ENCODE results near the gene NDST1.
"Not testable (repeated sequence)": the region's sequence is repeated elsewhere in the genome, so short reads cannot be mapped to it uniquely, and the experiment has no call there.

Gene NDST1

DNA sequence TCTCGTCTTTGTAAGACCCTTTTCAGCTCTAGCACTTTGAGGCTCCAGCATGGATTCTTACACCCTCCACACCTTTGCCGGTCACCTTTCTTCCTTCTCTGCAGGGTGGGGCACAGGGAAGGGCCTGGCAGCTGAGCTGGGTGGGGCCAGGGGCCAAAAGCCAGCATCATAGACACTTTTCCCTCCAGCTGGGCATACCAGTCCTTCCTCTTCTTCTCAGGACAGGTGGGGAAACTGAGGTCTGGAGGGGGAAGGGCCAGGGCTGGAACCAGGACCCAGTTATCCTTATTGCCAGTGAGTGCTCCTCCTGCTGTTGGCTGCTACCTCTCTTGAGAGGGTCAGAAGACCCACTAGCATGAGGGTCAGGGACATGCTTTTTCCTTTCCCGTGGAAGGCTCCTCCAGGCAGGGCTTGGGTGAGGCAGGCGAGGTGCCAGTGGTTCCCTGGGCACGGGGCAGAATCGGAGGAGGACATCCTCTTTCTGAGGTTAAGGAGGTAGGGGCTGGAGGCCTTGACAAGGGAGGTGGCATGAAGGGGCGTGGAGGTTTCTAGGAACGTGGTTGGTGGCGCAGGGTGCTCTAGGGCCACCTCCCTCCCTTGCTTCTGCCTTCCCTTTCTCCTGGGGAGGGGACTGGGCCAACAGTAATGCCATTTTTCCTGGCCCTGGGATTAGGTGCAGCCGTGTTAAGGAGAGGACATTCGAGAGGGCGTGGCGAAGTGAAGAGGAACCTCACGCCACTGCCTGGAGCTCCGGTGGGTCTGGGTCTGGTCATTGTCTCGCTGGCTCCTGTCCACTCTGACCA is at the start of gene NDST1:
Gene NDST1, plus strand, starts transcription at position 658 of the 803 bp plus-strand sequence. CDS start 13,124 bp downstream, outside the sequence.
- DNase-seq: no peak

DNA sequence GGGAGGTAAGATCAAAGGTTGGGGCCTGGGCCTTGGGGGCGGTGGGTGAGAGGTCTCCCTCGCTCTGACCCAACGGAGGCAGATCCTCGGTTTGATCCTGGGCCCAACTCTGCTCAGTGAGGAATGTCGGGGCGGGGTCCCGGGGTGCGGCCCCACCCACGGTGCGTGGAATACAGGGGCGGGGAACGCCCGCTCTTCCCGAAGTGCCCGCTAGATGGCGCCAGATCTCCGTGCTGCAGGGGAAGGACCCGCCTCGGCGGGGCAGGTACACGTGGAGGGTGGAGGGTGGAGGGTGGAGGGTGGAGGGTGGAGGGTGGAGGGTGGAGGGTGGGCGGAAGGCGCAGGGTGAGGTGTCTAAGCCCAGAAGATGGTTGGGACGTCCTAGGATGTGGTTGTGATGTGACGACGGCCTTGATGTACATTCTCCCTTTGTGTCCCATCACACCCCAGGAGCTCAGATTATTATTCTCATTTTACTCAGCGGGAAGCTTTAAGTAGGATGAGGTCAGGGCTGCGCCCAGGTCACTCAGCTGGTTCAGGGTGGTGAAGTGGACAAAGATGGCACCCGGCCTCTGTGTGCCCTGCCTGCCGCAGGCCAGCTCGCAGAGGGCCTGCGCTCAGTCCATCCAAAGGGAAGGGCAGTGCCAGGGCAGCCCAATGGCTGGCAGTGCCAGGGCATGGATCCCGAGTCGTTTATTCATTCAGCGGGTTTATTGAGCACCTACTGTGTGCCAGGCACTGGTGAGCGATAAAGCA is 49.0 kb upstream of the NDST1 start:
- DNase-seq: peak; percentile 79

DNA sequence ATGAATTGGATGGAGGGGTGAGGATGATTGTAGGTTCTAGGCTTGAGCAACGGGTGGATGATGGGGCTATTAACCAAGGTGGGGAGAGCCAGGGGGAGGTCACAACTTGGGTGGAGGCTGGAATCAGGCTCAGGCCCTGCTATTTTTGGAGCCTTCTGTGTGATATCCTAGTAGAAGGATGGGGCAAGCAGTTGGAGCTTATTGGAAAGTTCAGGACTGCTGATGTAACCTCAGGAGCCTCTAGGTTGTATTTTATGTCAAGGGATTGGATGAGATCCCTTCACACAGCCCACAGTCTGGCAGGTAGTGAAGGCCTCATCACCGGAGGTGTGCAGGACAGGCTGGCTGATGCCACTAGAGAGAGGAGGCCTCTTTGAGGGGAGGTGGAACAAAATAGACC is 47.1 kb upstream of the NDST1 start:
- DNase-seq: no peak

DNA sequence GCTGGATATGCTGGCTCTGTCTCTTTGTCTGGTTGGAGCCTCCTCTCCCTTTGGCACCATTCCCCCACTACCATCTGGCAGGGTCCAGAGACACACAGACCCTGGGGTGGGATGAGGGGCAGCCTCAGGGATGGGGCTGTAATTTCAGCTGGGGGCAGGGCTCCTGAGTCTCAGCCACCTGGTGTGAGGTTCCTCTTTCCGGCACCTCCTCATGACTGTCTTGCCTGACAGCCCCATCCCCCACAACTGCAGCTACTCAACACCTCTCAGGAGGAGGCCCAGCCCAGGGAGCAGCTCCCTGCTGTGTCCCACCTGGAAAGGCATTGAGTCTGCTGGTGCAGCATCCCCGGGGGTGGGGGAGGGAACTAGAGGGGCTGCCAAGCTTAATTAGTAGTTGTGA is 46.7 kb upstream of the NDST1 start:
- peak; percentile 49 for DNase-seq

DNA sequence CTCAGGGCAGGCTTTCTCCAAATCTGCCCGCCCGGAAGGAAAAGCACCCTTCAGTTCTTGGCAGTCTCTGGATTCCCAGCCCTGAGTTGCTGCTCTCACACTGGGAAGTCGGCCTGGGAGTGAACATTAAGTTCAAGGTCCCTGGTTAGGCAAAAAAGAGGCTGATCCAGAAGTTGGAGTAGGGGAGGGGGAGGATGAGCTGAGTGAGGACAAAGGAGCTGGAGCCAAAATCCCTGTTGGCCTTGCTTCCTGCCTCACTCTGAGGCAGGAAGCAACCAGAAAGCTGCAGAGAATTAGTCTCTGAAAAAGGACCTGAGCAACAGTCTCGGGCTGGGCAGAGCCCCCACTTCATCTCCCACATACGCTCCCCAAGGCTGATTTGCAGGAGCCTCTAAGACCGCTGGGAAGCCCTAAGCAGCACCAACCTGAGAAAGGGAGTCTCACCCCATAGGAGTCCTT is 43.3 kb upstream of the NDST1 start:
- DNase-seq: no peak

DNA sequence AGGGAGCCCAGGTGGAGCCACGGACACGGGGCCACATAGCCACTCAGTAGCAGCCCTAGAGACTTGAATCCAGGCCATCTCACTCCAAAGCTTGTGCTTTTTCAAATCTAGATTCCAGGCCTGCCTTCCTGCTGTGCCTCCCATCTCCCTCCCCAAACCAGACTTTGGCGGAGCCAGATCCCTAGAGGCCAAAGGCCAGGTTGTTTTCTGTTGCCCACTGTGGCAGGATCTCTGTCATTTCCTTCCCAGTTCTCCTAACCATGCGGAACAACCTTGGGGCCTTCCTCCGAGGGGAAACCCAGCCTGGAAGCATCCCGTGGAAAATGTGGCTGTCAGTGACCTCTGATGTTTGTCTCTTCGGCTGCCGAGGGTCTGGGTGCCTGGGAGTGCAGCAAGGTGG is 42.0 kb upstream of the NDST1 start:
- DNase-seq: peak; percentile 14

DNA sequence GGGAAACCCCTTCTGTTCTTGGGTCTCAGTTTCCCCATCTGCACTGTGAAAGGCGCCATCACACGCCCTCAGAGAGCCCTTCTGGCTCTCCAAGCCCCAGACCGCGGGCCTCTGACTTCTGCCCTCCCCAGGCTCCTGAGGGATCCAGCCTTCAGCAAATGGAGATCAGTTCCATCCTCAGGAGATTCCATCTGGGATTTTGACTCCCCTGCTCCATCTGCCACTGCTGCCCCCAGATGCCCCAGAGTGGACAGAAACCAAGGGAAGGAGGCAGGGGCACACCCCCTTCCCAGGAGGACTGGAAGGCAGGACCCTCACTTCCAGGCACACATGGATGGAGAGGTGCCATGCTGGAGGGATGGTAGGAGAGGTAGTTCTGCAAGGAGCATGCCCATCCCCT is 39.7 kb upstream of the NDST1 start:
- peak; percentile 3 for DNase-seq

DNA sequence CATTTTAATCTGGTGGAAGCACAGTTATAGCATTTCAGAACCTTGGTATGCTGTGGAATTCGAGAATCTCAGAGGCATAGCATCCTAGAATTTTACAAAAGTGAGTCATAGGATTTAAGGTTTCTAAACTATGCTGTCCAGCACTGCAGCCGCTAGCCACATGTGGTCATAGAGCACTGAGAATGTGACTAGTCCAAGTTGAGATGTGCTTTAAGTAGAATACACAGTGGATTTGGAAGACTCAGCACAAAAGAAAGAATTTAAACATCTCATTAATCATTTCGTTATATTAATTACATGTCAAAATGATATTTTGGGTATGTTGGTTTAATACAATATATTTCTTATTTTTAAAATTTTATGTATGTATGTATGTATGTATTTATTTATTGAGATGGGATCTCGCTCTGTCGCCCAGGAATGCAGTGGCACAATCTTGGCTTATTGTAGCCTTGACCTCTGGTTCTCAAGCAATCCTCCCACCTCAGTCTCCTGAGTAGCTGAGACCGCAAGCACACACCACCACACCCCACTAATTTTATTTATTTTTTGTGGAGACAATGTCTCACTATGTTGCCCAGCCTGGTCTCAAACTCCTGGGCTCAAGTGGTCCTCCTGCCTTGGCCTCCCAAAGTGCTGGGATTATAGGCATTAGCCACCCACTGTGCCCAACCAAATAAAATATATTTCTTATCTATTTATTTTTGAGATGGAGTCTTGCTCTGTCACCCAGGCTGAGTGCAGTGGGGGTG is 38.0 kb upstream of the NDST1 start:
- DNase-seq: no peak

DNA sequence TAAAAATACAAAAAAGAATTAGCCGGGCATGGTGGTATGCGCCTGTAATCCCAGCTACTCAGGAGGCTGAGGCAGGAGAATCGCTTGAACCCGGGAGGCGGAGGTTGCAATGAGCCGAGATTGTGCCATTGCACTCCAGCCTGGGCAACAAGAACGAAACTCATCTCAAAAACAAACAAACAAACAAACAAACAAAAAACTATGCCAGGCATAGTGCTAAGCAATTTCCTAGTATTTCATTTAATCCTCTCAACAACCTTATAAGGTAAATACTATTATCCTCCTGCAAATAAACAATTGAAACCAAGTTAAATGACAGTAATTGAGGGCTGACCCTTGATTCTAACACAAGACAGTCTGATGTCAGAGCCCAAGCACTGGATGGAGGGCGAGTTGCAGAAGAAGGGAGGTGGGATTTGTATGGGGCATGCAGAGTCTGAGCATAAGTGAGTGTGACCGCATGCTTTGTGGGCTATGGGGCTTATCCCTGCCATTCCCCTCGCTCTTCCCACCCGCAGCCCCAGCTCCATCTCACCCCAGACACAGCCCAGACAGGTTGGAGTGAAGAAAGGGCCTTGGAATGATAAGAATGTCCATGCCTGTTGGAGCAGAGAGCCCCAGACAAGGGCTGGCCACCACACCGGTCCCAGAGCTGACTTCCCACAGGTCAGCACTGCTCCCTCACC is 34.1 kb upstream of the NDST1 start:
- no peak for DNase-seq

DNA sequence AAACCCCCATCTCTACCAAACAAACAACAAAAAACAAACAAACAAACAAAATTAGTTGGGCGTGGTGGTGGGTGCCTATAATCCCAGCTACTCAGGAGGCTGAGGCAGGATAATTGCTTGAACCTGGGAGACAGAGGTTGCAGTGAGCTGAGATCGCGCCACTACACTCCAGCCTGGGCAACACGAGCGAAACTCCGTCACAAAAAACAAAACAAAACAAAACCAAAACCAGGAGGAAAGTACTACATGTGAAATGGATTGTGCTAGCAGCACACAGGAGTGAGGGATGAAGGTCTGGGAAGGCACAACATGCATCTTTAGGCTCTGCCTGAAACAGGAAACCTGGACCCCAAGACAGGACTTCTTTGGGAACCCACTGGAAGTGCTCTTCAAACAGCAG is 31.4 kb upstream of the NDST1 start:
- DNase-seq: not testable (repeated sequence)

DNA sequence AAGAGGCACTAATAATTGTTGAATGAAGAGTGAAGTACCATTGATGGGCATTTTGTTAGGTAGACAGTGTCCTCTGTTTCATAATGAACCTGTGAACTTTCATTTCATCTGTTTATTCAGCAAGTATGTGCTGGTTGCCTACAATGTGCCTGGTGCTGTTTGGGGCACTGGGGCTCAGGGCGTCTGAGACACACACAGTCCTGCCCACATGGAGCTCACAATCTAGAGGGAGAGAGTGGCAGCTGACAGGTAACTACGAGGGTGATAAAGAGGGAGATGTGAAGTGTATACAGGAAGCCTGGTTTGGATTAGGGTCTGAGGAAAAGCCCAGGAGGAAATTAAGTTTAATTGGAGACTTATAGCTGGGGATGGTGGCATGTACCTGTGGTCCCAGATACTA is 28.5 kb upstream of the NDST1 start:
- no peak for DNase-seq

DNA sequence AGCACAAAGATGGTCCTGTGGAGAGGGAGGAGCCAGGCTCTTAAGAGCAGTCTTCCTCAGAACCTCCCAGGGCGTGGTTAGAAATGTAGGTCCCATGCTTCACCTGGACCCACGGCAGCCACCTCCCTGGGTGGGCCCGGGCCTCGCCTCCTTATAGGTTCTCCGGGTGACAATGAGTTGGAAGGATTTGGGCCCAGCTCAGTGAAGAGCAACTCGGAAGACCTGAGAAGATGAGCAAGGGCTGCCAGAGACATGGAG is 26.3 kb upstream of the NDST1 start:
- DNase-seq: no peak

DNA sequence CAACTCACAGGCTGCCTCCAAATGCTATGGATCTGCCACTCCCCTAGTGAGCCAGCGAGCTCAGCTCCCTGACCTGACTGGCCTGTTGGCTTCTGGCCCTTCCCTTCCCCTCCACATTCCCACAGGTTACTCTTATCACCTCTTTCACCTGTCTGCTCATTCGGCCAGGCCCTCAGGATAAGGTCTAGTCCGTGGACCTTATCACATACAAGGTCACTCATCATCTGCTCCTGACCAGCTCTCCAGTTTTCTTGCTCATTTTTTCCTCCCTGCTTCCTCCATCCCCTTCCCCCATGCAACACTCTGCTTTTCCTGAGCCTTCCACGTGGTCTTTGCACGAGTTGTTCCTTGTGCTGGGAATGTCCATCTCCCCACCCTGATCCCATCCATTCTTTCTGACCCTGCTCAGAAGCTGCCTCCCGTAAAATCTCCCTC is 25.9 kb upstream of the NDST1 start:
- no peak for DNase-seq

DNA sequence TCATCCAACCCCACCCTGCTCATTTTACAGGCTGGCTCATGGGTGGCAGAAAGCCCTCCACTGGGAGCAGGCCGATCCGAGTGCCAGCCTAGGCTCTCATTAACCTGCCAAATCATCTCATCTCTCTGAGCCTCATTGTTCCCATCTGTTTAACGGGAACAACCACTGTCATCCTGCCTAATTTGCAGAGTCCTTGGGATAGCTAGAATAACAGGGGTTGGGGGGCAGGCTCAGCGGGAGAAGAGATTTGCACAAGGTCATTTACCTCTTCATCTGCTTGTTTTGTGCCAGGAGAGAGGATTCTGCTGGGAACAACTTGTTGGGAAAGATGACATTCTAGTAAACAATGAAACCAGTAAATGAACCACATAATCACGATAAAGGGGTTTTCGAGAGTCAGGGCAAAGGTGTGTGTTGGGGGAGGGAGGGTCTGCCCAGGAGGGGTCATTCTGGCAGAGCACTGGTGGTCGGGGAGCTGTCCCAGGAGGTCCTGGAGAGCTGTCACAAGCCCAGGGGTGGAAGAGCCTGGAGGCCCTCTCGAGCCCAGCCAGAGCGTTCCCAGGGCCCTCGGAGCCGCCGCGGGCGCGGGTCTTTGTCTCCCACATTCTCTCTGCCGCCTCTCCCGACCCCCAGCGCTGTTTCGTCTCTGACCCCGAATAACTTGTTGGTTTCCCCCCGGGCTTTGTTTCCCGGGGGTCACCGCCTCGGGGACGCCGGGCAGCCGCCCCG is 22.8 kb upstream of the NDST1 start:
- DNase-seq: no peak

DNA sequence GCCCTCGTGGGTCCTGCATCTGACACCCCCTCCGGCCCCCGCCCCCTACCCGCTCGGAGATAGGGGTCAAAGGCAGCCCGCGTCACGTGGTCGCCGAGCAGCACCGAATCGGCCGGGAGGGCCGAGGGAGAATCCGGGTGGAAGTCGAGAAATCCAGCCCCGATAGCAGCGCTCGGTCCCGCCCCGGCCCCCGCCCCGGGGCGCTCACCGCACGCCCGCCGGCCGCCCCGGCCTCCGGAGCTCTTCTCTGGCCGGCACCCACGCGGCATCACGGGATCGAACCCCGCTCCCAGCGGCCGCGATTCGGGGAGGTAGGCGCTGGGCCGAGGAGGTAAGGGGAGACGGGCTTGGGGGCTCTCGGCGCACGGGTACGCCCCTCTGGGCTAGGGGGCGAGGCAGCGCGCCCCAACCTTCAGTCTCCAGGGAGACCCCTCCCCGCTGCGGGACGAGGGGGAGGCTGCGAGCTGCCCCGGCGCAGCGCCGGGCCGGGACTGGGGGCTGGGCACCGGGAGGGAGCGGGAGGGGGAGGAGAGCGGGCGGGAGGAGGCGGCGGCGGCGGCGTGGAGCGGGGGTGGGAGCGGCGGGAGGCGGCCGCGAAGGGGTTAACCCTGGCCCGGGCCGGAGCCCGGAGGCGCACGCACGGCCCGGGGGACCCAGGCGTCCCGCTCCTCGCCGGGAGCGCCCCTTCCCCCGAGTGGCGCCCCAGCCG is 22.1 kb upstream of the NDST1 start:
- DNase-seq: no peak

DNA sequence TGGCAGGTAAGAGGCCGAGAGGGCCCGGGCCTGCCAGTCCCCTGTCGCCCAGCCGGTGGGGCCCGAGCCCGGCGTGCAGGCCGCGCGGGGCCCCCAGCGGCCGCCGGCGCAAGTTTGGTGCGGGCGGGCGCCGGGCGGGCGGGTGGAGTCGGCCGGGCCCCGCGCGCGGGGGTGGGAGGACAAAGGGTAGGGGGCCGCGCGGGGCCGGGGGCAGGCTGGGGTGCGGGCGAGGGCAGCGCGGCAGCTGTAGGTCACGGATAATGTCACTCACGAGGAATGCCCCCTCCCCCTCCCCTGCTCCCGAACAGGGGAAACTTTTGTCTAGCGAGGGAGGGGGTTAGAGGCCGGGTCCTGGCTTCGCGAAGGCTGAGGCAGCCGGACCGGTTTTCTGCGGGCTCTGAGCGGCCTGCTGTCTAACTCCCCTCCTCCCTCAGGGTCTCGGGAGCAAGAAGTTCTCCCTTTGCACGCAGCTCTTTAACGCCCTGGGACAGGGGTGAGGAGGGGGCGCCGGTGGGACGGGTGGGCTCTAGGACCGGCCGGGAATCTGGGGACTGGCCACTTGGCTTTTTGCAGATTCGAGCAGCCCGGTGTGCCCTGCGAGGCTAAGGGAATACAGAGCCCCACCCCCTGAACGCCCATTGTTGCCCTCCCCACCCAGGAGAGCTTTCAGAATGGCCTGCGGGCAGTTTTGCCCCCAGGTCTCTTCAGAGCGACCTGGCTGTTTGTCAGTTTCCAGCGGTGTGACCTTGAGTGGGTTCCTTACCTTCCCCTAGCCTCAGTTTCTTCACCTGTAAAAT is 21.3 kb upstream of the NDST1 start:
- DNase-seq: peak; percentile 27

DNA sequence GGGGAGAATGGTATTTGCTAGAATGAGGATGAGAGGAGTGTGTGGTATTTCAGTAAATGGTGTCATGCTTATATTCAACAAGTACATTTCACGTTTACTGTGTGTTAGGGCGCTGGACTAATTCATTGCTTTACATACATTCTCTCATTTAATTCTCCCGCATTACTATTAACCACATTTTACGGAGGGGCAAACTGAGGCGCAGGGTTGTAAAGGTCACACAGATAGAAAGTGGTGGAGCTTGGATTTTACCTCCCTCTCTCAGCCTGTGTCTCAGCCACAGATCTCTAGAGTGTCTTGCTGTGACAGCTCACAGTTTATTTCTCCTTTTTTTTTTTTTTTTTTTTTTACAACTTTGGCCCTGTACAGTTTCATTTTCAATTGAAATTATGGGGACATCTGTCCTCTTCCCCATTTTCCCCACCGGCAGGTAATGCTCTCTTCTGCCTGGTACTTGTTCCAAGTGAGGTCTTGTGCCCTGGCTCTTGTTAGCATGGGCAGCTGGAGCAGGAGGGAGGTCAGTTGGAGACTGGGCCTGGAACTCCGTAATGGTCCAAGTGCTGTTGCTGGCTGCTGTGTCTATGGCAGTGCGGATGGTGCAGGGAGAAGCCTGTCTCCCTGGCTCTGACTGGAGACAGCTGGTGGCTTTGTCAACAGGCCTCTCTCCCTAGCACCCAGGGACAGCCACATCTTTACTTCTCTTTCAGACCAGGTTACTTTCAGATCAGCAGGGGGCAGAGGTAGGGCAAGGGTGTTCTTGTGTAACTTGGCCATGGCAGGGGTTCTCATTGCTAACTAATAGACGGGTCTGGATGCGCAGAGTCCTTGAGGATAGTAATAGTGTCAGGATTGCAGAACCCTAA is 20.5 kb upstream of the NDST1 start:
- no peak for DNase-seq

DNA sequence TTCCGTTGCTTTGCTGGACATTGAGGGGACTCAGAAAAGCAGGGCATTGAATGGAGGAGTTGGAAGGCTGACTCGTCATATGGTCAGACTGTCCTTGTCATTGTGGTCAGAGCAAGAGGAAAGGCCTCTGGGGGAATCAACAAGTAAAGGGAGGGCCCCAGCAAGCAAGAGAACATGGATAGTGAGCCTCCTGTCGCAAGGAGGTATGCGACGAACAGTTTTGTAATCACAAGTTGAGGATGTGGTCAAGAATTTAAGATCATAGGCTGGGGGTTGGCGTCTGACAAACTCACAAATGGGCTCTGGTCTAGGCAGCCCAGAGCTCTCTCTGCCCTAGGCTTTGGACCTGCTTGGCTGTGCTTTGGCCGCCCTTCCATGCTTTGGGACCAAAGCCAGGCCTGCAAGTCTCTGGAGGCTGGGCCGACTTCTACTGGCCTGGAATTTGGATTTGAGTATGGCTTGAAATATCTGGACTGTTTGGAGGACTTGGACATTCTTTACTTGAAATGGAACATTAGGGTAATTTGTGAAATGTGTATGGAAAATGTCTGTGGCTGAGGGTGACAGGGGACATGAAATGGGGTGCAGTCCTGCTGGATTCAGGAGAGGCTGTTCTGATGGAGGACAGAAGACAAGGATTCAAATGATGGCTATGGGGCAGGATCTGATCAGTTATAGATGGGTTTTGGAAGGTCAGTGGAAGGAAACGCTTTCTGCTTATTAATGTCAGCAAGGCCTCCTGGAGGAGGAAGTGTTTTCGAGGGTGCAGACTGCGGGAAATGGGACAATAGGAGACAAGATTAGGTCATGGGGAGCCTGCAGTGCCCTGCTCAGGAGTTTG is 19.2 kb upstream of the NDST1 start:
- DNase-seq: peak; percentile 50

Measured in CD4-positive, alpha-beta T cell treated with Interleukin-15 for 1 hour (primary cell).